CD4-positive, alpha-beta memory T cell (primary cell): ENCODE data around the gene LRTM2. TPM values are rescaled to one million over a fixed set of nuclear protein-coding genes. Genes with fewer than 3 reads are reported as not detected.

Experiments
- CTCF ChIA-PET: fragments of 350-600 bp; sonication (Branson Sonifier 250); formaldehyde crosslinking; loops from one replicate; lab custom pipeline; 2021; ENCODE audit warnings: inconsistent platforms; ENCODE audit not compliant: partially characterized antibody; lab: Charles Lee
- POLR2A ChIA-PET: fragments of 350-600 bp; sonication (Branson Sonifier 250); formaldehyde crosslinking; loops from one replicate; lab custom pipeline; 2021; ENCODE audit not compliant: partially characterized antibody; lab: Charles Lee
- DNase-seq, 5 donors: peaks; one replicate each; pipeline versions ENCODE4 v3.0.0 to v3.0.0-alpha.2; 2020 to 2022; ENCODE audit warnings: mixed read lengths in 1 of 5
- H3K27ac ChIP-seq: one replicate; pipeline ENCODE4 v1.7.0; 2013; ENCODE audit warnings: low read depth, low read length
- H3K27me3 ChIP-seq: 2 replicates; pipeline ENCODE4 v1.7.0; 2013; ENCODE audit warnings: mild to moderate bottlenecking, low read length, moderate library complexity; ENCODE audit not compliant: insufficient read depth
- H3K36me3 ChIP-seq: 2 replicates; pipeline ENCODE4 v1.7.0; 2013; ENCODE audit warnings: mild to moderate bottlenecking, low read length, moderate library complexity; ENCODE audit not compliant: insufficient read depth
- H3K4me1 ChIP-seq: 2 replicates; pipeline ENCODE4 v1.7.0; 2013; ENCODE audit warnings: mild to moderate bottlenecking, low read length, moderate library complexity; ENCODE audit not compliant: insufficient read depth
- H3K4me3 ChIP-seq, 2 donors: one replicate each; pipeline ENCODE4 v1.7.0; 2013; ENCODE audit warnings: low read length in 2 of 2, mild to moderate bottlenecking in 1 of 2
- H3K9me3 ChIP-seq, 2 donors: one replicate each; pipeline ENCODE4 v1.7.0; 2013; ENCODE audit warnings: low read length in 2 of 2, control low read depth in 1 of 2; ENCODE audit not compliant: control insufficient read depth in 1 of 2
- H3K27ac Mint-ChIP-seq, 7 donors: one replicate each; pipeline ENCODE4 v1.8.0; 2020 to 2021; ENCODE audit warnings: mixed read lengths in 7 of 7, mild to moderate bottlenecking in 6 of 7, inconsistent platforms in 3 of 7, moderate library complexity in 3 of 7
- H3K27me3 Mint-ChIP-seq, 2 donors: one replicate each; pipeline ENCODE4 v1.8.0; 2020 to 2021; ENCODE audit warnings: mixed read lengths in 2 of 2
- H3K36me3 Mint-ChIP-seq, 2 donors: one replicate each; pipeline ENCODE4 v1.8.0; 2020 to 2021; ENCODE audit warnings: mixed read lengths in 2 of 2, inconsistent platforms in 1 of 2, mild to moderate bottlenecking in 1 of 2
- H3K4me1 Mint-ChIP-seq, 4 donors: one replicate each; pipeline ENCODE4 v1.8.0; 2020 to 2021; ENCODE audit warnings: mixed read lengths in 4 of 4, mild to moderate bottlenecking in 1 of 4
- H3K4me3 Mint-ChIP-seq, 8 donors: one replicate each; pipeline ENCODE4 v1.8.0; 2020 to 2021; ENCODE audit warnings: mixed read lengths in 8 of 8, mild to moderate bottlenecking in 7 of 8, moderate library complexity in 6 of 8, inconsistent platforms in 3 of 8
- H3K9me3 Mint-ChIP-seq, 8 donors: one replicate each; pipeline ENCODE4 v1.8.0; 2020 to 2021; ENCODE audit warnings: mixed read lengths in 8 of 8, mild to moderate bottlenecking in 5 of 8, inconsistent platforms in 3 of 8, moderate library complexity in 1 of 8
- intact Hi-C: fragments of 100-400 bp; cut with micrococcal nuclease; formaldehyde crosslinking; loops from one replicate; pipeline ENCODE4 v1.15.1; 2023
- polyA plus RNA-seq, 2 donors: library from polyadenylated mRNA; unstranded; fragments of 300-500 nt; fragmentation: Illumina TruSeq; gene quantifications; one replicate each; pipeline ENCODE4 v1.2.3, GENCODE V29; 2021
- total RNA-seq, 2 experiments: library from RNA; stranded (reverse); gene quantifications; one replicate each; pipeline ENCODE4 v1.2.3, GENCODE V29; 2021

The LRTM2 gene
- total and polyA plus RNA-seq, 4 experiments from 2014 or later: not detected

GRCh38 chr12:1793426-1794210 lies 26.7 kb upstream of the LRTM2 start:
- Histone ChIP-seq H3K4me3 (no peak overlapping the region), H3K27ac (no peak overlapping the region), H3K4me1 (peaks cover 18% of the 10 kb centered on the region), H3K36me3 (no peaks in the 10 kb centered on the region), H3K9me3 (no peaks in the 10 kb centered on the region), H3K27me3 (no peaks in the 10 kb centered on the region)
- CTCF ChIA-PET: interaction anchor here (1.2 to 16.4 kb wide), 3 partner anchors 7 to 147 kb away, joined by 3 to 612 read pairs (median 235); no protein-coding TSS in a partner anchor
- POLR2A ChIA-PET: interaction anchor here (2.9 to 3.6 kb wide), 2 partner anchors 139 to 146 kb away, joined by 20 to 57 read pairs; no protein-coding TSS in a partner anchor
- Mint-ChIP-seq H3K36me3 (peaks cover 0 to 2% of the 10 kb centered on the region in 2 donors), H3K27me3 (no peaks in the 10 kb centered on the region), H3K4me1 (peaks cover 18 to 39% (median 30%) of the 10 kb centered on the region in 4 donors), H3K9me3 (peaks cover 0 to 1% (median 0%) of the 10 kb centered on the region in 8 donors), H3K4me3 (no peak overlapping the region), H3K27ac (no peak overlapping the region)
- no peak for DNase-seq
- intact Hi-C loops: loop anchor here (5.0 to 10.0 kb wide), 2 partner anchors 676 to 991 kb away; no protein-coding TSS in a partner anchor

- H3K36me3 Mint-ChIP-seq: peaks cover 0 to 2% of the 10 kb centered on the region in 2 donors
- no peak overlapping the region for H3K4me3 ChIP-seq
- intact Hi-C loops: loop anchor here (5.0 to 10.0 kb wide), 2 partner anchors 677 to 990 kb away; no protein-coding TSS in a partner anchor
- DNase-seq: no peak
- no peaks in the 10 kb centered on the region for H3K9me3 ChIP-seq
- H3K4me1 Mint-ChIP-seq: peaks cover 18 to 42% (median 31%) of the 10 kb centered on the region in 4 donors
- H3K9me3 Mint-ChIP-seq: peaks cover 0 to 1% (median 0%) of the 10 kb centered on the region in 8 donors
- no peaks in the 10 kb centered on the region for H3K27me3 ChIP-seq
- H3K27ac ChIP-seq: no peak overlapping the region
- H3K36me3 ChIP-seq: no peaks in the 10 kb centered on the region
- H3K4me3 Mint-ChIP-seq: no peak overlapping the region
- ChIA-PET POLR2A (interaction anchor here (0.5 to 2.9 kb wide), 3 partner anchors 142 to 193 kb away, joined by 3 to 59 read pairs (median 3); no protein-coding TSS in a partner anchor), CTCF (interaction anchor here (1.3 to 16.4 kb wide), 5 partner anchors 141 to 240 kb away, joined by 4 to 612 read pairs (median 7); no protein-coding TSS in a partner anchor)
- H3K27me3 Mint-ChIP-seq: no peaks in the 10 kb centered on the region
- peak overlapping the region in 1 of 7 donors; percentile 69 for H3K27ac Mint-ChIP-seq
- peaks cover 18% of the 10 kb centered on the region for H3K4me1 ChIP-seq
Observed at GRCh38 chr12:1794440-1795090, 25.8 kb upstream of the LRTM2 start.

GRCh38 chr12:1795221-1795784 lies 25.1 kb upstream of the LRTM2 start:
- no peak for DNase-seq
- Mint-ChIP-seq H3K4me3 (peak overlapping the region in 7 of 8 donors; percentile 57 to 96 (median 79)), H3K9me3 (peaks cover 0 to 1% (median 0%) of the 10 kb centered on the region in 8 donors), H3K27ac (peak overlapping the region in 3 of 7 donors; percentile 23 to 91 (median 83)), H3K36me3 (peaks cover 0 to 2% of the 10 kb centered on the region in 2 donors), H3K27me3 (no peaks in the 10 kb centered on the region), H3K4me1 (peaks cover 18 to 39% (median 28%) of the 10 kb centered on the region in 4 donors)
- intact Hi-C loops: loop anchor here (10.0 kb wide), 1 partner anchor 989 kb away; no protein-coding TSS in a partner anchor
- H3K4me1 ChIP-seq: peaks cover 18% of the 10 kb centered on the region
- no peaks in the 10 kb centered on the region for H3K27me3 ChIP-seq
- no peaks in the 10 kb centered on the region for H3K36me3 ChIP-seq
- CTCF ChIA-PET: interaction anchor here (1.0 to 16.4 kb wide), 6 partner anchors 141 to 239 kb away, joined by 3 to 612 read pairs (median 6); no protein-coding TSS in a partner anchor
- no peak overlapping the region for H3K4me3 ChIP-seq
- no peak overlapping the region for H3K27ac ChIP-seq
- POLR2A ChIA-PET: interaction anchor here (0.6 to 2.9 kb wide), 10 partner anchors 27 to 209 kb away, joined by 3 to 59 read pairs (median 4); partner anchors contain the start of genes ADIPOR2 and DCP1B
- H3K9me3 ChIP-seq: no peaks in the 10 kb centered on the region

- Histone ChIP-seq H3K27ac (peak overlapping the region; percentile 82), H3K27me3 (no peaks in the 10 kb centered on the region), H3K36me3 (no peaks in the 10 kb centered on the region), H3K4me3 (peak overlapping the region; percentile 38 to 96), H3K4me1 (peaks cover 15% of the 10 kb centered on the region), H3K9me3 (no peaks in the 10 kb centered on the region)
- ChIA-PET CTCF (interaction anchor here (1.0 to 16.4 kb wide), 6 partner anchors 142 to 239 kb away, joined by 3 to 612 read pairs (median 6); no protein-coding TSS in a partner anchor), POLR2A (interaction anchor here (0.7 to 2.9 kb wide), 10 partner anchors 9 to 208 kb away, joined by 3 to 59 read pairs (median 4); partner anchors contain the start of genes ADIPOR2 and DCP1B)
- Mint-ChIP-seq H3K27ac (peak overlapping the region; percentile 89 to 98 (median 92)), H3K4me3 (peak overlapping the region; percentile 91 to 96 (median 92)), H3K9me3 (peaks cover 0 to 1% (median 0%) of the 10 kb centered on the region in 8 donors), H3K4me1 (peaks cover 15 to 32% (median 22%) of the 10 kb centered on the region in 4 donors), H3K27me3 (no peaks in the 10 kb centered on the region), H3K36me3 (peaks cover 0 to 2% of the 10 kb centered on the region in 2 donors)
- intact Hi-C loops: loop anchor here (1.0 to 10.0 kb wide), 7 partner anchors 8 to 989 kb away; partner anchors contain the start of gene DCP1B
- DNase-seq: peak; percentile 93 to 95 (median 94)
Observed at GRCh38 chr12:1795785-1796514, 24.4 kb upstream of the LRTM2 start.

- ChIA-PET CTCF (interaction anchor here (2.1 to 16.4 kb wide), 3 partner anchors 143 to 238 kb away, joined by 7 to 612 read pairs (median 235); no protein-coding TSS in a partner anchor), POLR2A (interaction anchor here (0.5 to 2.9 kb wide), 9 partner anchors 8 to 208 kb away, joined by 3 to 59 read pairs (median 5); partner anchors contain the start of genes ADIPOR2 and DCP1B)
- H3K27ac Mint-ChIP-seq: peak overlapping the region; percentile 89 to 98 (median 92)
- H3K9me3 Mint-ChIP-seq: peaks cover 0 to 1% (median 0%) of the 10 kb centered on the region in 8 donors
- peak overlapping the region; percentile 91 to 96 (median 92) for H3K4me3 Mint-ChIP-seq
- H3K4me3 ChIP-seq: peak overlapping the region; percentile 38 to 96
- no peaks in the 10 kb centered on the region for H3K27me3 ChIP-seq
- H3K4me1 ChIP-seq: peaks cover 9% of the 10 kb centered on the region
- no peaks in the 10 kb centered on the region for H3K9me3 ChIP-seq
- peaks cover 0 to 2% of the 10 kb centered on the region in 2 donors for H3K36me3 Mint-ChIP-seq
- intact Hi-C loops: loop anchor here (1.0 to 10.0 kb wide), 7 partner anchors 8 to 988 kb away; partner anchors contain the start of gene DCP1B
- DNase-seq: peak; percentile 45 to 67 (median 48)
- no peaks in the 10 kb centered on the region for H3K27me3 Mint-ChIP-seq
- peaks cover 9 to 26% (median 16%) of the 10 kb centered on the region in 4 donors for H3K4me1 Mint-ChIP-seq
- no peaks in the 10 kb centered on the region for H3K36me3 ChIP-seq
- H3K27ac ChIP-seq: peak overlapping the region; percentile 82
Observed at GRCh38 chr12:1796515-1797010, 23.8 kb upstream of the LRTM2 start.
